Spleen (tissue), 7 donors: Measurements from ENCODE around the gene SLC4A1AP.

Experiments used
- POLR2A ChIP-seq, 3 donors: fragments of 450-650 bp; IDR thresholded peaks; one replicate each; pipeline ENCODE4 v1.5.1; 2017; ENCODE audit warnings: antibody characterized with exemption in 3 of 3, mild to moderate bottlenecking in 1 of 3
- POLR2AphosphoS5 ChIP-seq, 3 donors: sonication (generic); formaldehyde crosslinking; IDR thresholded peaks; one replicate each; pipeline ENCODE4 v1.5.1; 2017; ENCODE audit warnings: antibody characterized with exemption in 3 of 3
- TF ChIP-seq, protein P1 (sequence below), 11 experiments: fragments of 200-600 bp in 7 of 11; fragments of 450-650 bp in 4 of 11; sonication (generic) in 4 of 11; IDR thresholded peaks in 8 of 11; conservative IDR thresholded peaks in 3 of 11; 1 replicate in 7 of 11; 2 replicates in 4 of 11; pipeline versions ENCODE4 v1.4.0 to v1.8.0; 2016 to 2021; ENCODE audit warnings: antibody characterized with exemption in 11 of 11, inconsistent platforms in 4 of 11, mild to moderate bottlenecking in 1 of 11
- donor health status: DM: no; HTN: no; CAD: no; lungs with moderate emphysema.
- donor health status: DM: no; HTN: no; CAD: no.
- donor health status: DM: no; HTN: no; CAD: no.

- TF ChIP-seq, protein P1, sequence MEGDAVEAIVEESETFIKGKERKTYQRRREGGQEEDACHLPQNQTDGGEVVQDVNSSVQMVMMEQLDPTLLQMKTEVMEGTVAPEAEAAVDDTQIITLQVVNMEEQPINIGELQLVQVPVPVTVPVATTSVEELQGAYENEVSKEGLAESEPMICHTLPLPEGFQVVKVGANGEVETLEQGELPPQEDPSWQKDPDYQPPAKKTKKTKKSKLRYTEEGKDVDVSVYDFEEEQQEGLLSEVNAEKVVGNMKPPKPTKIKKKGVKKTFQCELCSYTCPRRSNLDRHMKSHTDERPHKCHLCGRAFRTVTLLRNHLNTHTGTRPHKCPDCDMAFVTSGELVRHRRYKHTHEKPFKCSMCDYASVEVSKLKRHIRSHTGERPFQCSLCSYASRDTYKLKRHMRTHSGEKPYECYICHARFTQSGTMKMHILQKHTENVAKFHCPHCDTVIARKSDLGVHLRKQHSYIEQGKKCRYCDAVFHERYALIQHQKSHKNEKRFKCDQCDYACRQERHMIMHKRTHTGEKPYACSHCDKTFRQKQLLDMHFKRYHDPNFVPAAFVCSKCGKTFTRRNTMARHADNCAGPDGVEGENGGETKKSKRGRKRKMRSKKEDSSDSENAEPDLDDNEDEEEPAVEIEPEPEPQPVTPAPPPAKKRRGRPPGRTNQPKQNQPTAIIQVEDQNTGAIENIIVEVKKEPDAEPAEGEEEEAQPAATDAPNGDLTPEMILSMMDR (IDR thresholded peaks at IDR 0.05 in 8 of 11, conservative IDR thresholded peaks at IDR 0.05 in 3 of 11), result no peak
- TF ChIP-seq POLR2A (IDR thresholded peaks at IDR 0.05) (no peak), POLR2AphosphoS5 (IDR thresholded peaks at IDR 0.05) (no peak)
Observed at GRCh38 chr2:27742571-27742970, 78.9 kb downstream of the SLC4A1AP start.
